GM18867 (cell line): ENCODE measurements around the gene IFIT1B.
"Not testable (repeated sequence)": the region's sequence is repeated elsewhere in the genome, so short reads cannot be mapped to it uniquely, and the experiment has no call there.

Experiments used
- ATAC-seq: cut with Tn5 transposase; IDR thresholded peaks from one replicate; pipeline ENCODE4 v1.9.1; 2021; ENCODE audit warnings: mild to moderate bottlenecking, moderate library complexity; ENCODE audit not compliant: unreplicated experiment

Gene IFIT1B

GRCh38 chr10:89411135-89411534 is 33.3 kb downstream of the IFIT1B start:
- not testable (repeated sequence) for ATAC-seq

DNA sequence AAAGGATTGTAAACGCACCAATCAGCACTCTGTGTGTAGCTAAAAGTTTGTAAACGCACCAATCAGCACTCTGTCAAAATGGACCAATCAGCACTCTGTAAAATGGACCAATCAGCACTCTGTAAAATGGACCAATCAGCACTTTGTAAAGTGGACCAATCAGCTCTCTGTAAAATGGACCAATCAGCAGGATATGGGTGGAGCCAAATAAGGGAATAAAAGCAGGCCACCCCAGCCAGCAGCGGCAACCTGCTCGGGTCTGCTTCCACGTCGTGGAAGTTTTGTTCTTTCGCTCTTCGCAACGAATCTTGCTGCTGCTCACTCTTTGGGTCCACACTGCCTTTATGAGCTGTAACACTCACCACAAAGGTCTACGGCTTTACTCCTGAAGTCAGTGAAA is 34.4 kb downstream of the IFIT1B start:
- not testable (repeated sequence) for ATAC-seq

GRCh38 chr10:89413398-89413912 is 35.6 kb downstream of the IFIT1B start:
- ATAC-seq: no peak

- ATAC-seq: peak; percentile 83
Observed at GRCh38 chr10:89414146-89414878, 36.5 kb downstream of the IFIT1B start, which contains the start of gene IFIT5. Gene IFIT5, plus strand, starts transcription at chr10:89414568. Its CDS starts 231 bp downstream, at chr10:89414799.

GRCh38 chr10:89414879-89415821 is 37.3 kb downstream of the IFIT1B start:
- ATAC-seq: peak; percentile 38

DNA sequence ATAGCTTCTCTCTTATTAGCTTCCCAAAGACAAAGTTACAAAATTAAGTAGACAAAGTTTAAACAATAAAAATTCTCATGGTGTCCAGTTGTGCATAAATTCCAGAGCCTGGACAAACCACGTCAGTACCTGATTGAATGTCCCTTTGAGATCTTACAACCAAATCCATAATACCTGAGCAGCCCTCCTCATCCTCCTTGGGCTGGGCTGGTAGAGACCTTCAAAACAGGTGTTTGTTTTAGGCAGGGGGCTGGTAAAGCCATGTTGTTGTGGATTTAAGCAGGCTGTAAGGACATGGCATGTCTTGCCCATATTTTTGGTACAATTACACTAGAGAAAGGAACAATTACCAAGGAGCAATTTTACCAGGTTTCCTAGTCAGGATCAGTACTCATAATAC is 38.6 kb downstream of the IFIT1B start:
- no peak for ATAC-seq

DNA sequence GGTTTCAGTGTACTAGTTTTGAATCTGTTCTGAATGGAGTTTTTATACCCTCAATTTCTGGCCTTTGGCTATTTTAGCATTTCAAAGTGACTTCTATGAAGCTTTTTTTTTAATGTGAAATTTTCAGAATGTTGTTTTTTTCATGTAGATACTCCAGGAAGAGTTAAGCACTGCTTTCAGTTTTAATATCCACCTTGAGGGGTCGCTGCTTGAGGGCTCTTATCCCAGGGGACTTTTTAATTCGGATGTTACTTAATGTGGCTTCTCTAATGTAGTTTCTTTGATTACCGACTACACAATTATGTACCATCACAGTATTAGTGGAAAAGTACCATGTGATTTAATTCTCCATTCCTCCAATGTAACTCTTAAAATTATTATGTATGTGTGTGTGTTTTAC is 41.7 kb downstream of the IFIT1B start:
- ATAC-seq: no peak

- no peak for ATAC-seq
Observed at GRCh38 chr10:89421018-89421476, 43.2 kb downstream of the IFIT1B start.

GRCh38 chr10:89425000-89425399 is 47.1 kb downstream of the IFIT1B start:
- ATAC-seq: no peak

DNA sequence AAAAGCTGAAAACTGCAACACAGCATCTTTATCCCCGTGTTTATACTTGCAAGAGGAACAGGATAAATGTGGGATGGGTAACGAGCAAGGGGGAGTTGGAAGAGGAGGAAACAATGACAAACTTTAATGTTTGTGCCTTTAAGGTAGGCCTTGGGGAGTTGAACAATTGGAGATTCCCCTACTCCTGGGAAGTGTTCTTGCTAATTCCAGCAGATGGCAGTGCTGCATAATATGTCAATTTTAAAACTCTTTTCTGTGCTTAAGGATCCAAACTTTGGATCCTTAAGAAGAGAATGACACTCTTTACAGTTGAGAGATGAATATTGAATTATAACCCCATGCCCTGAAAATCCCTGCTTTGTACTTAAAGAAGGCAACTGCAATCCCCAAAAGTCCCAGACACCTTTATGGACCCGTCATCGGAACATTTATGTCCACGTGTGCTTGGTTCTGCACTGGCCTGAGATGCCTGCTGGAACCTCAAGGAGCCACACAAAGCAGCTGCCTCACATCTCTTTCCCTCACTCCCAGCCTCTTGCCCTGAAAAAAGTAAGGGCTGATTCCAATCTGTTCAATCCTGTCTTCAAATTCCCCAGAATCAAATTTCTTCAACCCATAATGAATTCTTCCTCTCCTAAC is 48.5 kb downstream of the IFIT1B start:
- ATAC-seq: peak; percentile 51

GRCh38 chr10:89427629-89428028 is 49.8 kb downstream of the IFIT1B start:
- ATAC-seq: no peak

GRCh38 chr10:89428877-89429276 is 51.0 kb downstream of the IFIT1B start:
- no peak for ATAC-seq

GRCh38 chr10:89431977-89432376 is 54.1 kb downstream of the IFIT1B start:
- no peak for ATAC-seq
